Mesenchymal stem cell (in vitro differentiated cells and primary cell): ENCODE measurements around the gene GRIK4.

Experiments
- DNase-seq: peaks from one replicate; pipeline ENCODE4 v3.0.0-alpha.2; 2013
- H2AFZ ChIP-seq: one replicate; pipeline ENCODE4 v1.6.1; 2013; ENCODE audit warnings: low read depth, mild to moderate bottlenecking, control low read depth, inconsistent platforms, low read length, moderate library complexity
- H2AK5ac ChIP-seq: 2 replicates; pipeline ENCODE4 v1.6.1; 2013; ENCODE audit warnings: low read length, moderate library complexity, mild to moderate bottlenecking, inconsistent platforms; ENCODE audit not compliant: severe bottlenecking
- H2BK120ac ChIP-seq: one replicate; pipeline ENCODE4 v1.6.1; 2013; ENCODE audit warnings: low read depth, mild to moderate bottlenecking, inconsistent platforms, low read length, moderate library complexity
- H2BK12ac ChIP-seq, 2 experiments: one replicate each; pipeline ENCODE4 v1.6.1; 2013; ENCODE audit warnings: inconsistent platforms in 2 of 2, low read length in 2 of 2, mild to moderate bottlenecking in 2 of 2, moderate library complexity in 2 of 2, control low read depth in 1 of 2
- H2BK15ac ChIP-seq: one replicate; pipeline ENCODE4 v1.6.1; 2013; ENCODE audit warnings: mild to moderate bottlenecking, low read depth, inconsistent platforms; ENCODE audit not compliant: poor library complexity, severe bottlenecking
- H2BK5ac ChIP-seq: 2 replicates; pipeline ENCODE4 v1.6.1; 2013; ENCODE audit warnings: low read depth, mild to moderate bottlenecking, low read length, control low read depth, inconsistent platforms; ENCODE audit not compliant: poor library complexity, severe bottlenecking
- H3K14ac ChIP-seq, 2 experiments: one replicate each; pipeline ENCODE4 v1.6.1; 2013; ENCODE audit warnings: inconsistent platforms in 2 of 2, low read length in 2 of 2, control low read depth in 1 of 2, mild to moderate bottlenecking in 1 of 2, moderate library complexity in 1 of 2
- H3K18ac ChIP-seq, 2 experiments: one replicate each; pipeline ENCODE4 v1.6.1; 2013; ENCODE audit warnings: inconsistent platforms in 2 of 2, low read length in 2 of 2, control low read depth in 1 of 2, low read depth in 1 of 2, mild to moderate bottlenecking in 1 of 2
- H3K23ac ChIP-seq, 2 experiments: one replicate each; pipeline ENCODE4 v1.6.1; 2013; ENCODE audit warnings: inconsistent platforms in 2 of 2, low read length in 2 of 2, mild to moderate bottlenecking in 2 of 2, moderate library complexity in 2 of 2, control low read depth in 1 of 2
- H3K27ac ChIP-seq: 2 replicates; pipeline ENCODE4 v1.5.1; 2013; ENCODE audit warnings: mild to moderate bottlenecking, moderate library complexity, low read length, control low read depth, inconsistent platforms; ENCODE audit not compliant: poor library complexity, severe bottlenecking
- H3K27me3 ChIP-seq, 2 experiments: 2 replicates each; pipeline versions ENCODE4 v1.6.1 to v1.7.0; 2013; ENCODE audit warnings: low read length in 2 of 2, mild to moderate bottlenecking in 2 of 2, moderate library complexity in 2 of 2, control low read depth in 1 of 2, inconsistent platforms in 1 of 2; ENCODE audit not compliant: control insufficient read depth in 1 of 2, insufficient read depth in 1 of 2
- H3K36me3 ChIP-seq, 2 experiments: 2 replicates each; pipeline versions ENCODE4 v1.6.1 to v1.7.0; 2013; ENCODE audit warnings: low read length in 2 of 2, control low read depth in 1 of 2, inconsistent platforms in 1 of 2, low read depth in 1 of 2, mild to moderate bottlenecking in 1 of 2; ENCODE audit not compliant: insufficient read depth in 2 of 2, control insufficient read depth in 1 of 2
- H3K4ac ChIP-seq, 2 experiments: one replicate each; pipeline ENCODE4 v1.6.1; 2013; ENCODE audit warnings: inconsistent platforms in 2 of 2, low read length in 2 of 2, mild to moderate bottlenecking in 2 of 2, moderate library complexity in 2 of 2, control low read depth in 1 of 2, low read depth in 1 of 2
- H3K4me1 ChIP-seq: 2 replicates; pipeline ENCODE4 v1.6.1; 2013; ENCODE audit warnings: low read depth, low read length, control low read depth; ENCODE audit not compliant: control insufficient read depth, insufficient read depth
- H3K4me2 ChIP-seq: 2 replicates; pipeline ENCODE4 v1.6.1; 2013; ENCODE audit warnings: low read length, mild to moderate bottlenecking, inconsistent platforms; ENCODE audit not compliant: poor library complexity, severe bottlenecking
- H3K4me3 ChIP-seq, 2 experiments: 2 replicates each; pipeline versions ENCODE4 v1.5.1 to v1.7.0; 2013; ENCODE audit warnings: low read length in 2 of 2, mild to moderate bottlenecking in 2 of 2, control low read depth in 1 of 2, low read depth in 1 of 2; ENCODE audit not compliant: insufficient read depth in 1 of 2
- H3K79me1 ChIP-seq: replicated peaks from 2 replicates; pipeline ENCODE4 v1.6.1; 2013; ENCODE audit warnings: mild to moderate bottlenecking, control low read depth, low read length, inconsistent platforms; ENCODE audit not compliant: poor library complexity, severe bottlenecking
- H3K9ac ChIP-seq: 2 replicates; pipeline ENCODE4 v1.7.0; 2013; ENCODE audit warnings: mild to moderate bottlenecking, low read length, moderate library complexity
- H3K9me3 ChIP-seq: 2 replicates; pipeline ENCODE4 v1.7.0; 2013; ENCODE audit warnings: mild to moderate bottlenecking, low read length; ENCODE audit not compliant: control insufficient read depth
- H4K8ac ChIP-seq: one replicate; pipeline ENCODE4 v1.6.1; 2013; ENCODE audit warnings: inconsistent platforms, mild to moderate bottlenecking, low read length, moderate library complexity
- H4K91ac ChIP-seq: one replicate; pipeline ENCODE4 v1.6.1; 2013; ENCODE audit warnings: mild to moderate bottlenecking, low read length, inconsistent platforms
- WGBS: methylation state at CpG from one replicate; pipeline ENCODE4 v1.1.7; 2013; ENCODE audit warnings: mixed read lengths; 5-methylcytosine and 5-hydroxymethylcytosine counted together

Gene GRIK4

GRCh38 chr11:120837696-120838095 is 326.1 kb downstream of the GRIK4 start:
- Histone ChIP-seq H2BK120ac (no peak overlapping the region), H3K9ac (no peak overlapping the region), H3K4me1 (peaks cover 7% of the 10 kb centered on the region), H3K4me2 (no peak overlapping the region), H4K8ac (no peak overlapping the region), H2BK5ac (no peak overlapping the region), H3K9me3 (no peaks in the 10 kb centered on the region), H3K23ac (no peak overlapping the region), H3K79me1 (no peaks in the 10 kb centered on the region), H3K36me3 (no peaks in the 10 kb centered on the region), H2BK15ac (no peak overlapping the region), H3K27me3 (peaks cover 9 to 19% of the 10 kb centered on the region in 2 experiments), H3K4me3 (no peak overlapping the region), H2BK12ac (no peak overlapping the region), H3K4ac (no peak overlapping the region), H3K18ac (no peak overlapping the region), H2AFZ (no peak overlapping the region), H3K14ac (no peak overlapping the region), H4K91ac (no peak overlapping the region), H3K27ac (no peak overlapping the region), H2AK5ac (no peak overlapping the region)
- DNase-seq = no peak
- WGBS = 88% methylated on average over 3 of the region's 4 CpGs

- no peak overlapping the region for H2BK120ac ChIP-seq
- no peak overlapping the region for H2AFZ ChIP-seq
- H3K27ac ChIP-seq = no peak overlapping the region
- no peak overlapping the region for H3K4me3 ChIP-seq
- no peaks in the 10 kb centered on the region for H3K79me1 ChIP-seq
- H3K27me3 ChIP-seq = peaks cover 0 to 15% of the 10 kb centered on the region in 2 experiments
- H3K4me2 ChIP-seq = no peak overlapping the region
- no peaks in the 10 kb centered on the region for H3K9me3 ChIP-seq
- no peak overlapping the region for H2AK5ac ChIP-seq
- no peak overlapping the region for H3K9ac ChIP-seq
- no peak overlapping the region for H2BK15ac ChIP-seq
- 83% methylated on average over 3 of the region's 3 CpGs for WGBS
- H3K14ac ChIP-seq = no peak overlapping the region
- H3K4ac ChIP-seq = no peak overlapping the region
- DNase-seq = no peak
- no peaks in the 10 kb centered on the region for H3K36me3 ChIP-seq
- no peak overlapping the region for H2BK12ac ChIP-seq
- no peak overlapping the region for H3K18ac ChIP-seq
- no peak overlapping the region for H2BK5ac ChIP-seq
- H4K8ac ChIP-seq = no peak overlapping the region
- peaks cover 6% of the 10 kb centered on the region for H3K4me1 ChIP-seq
- H3K23ac ChIP-seq = no peak overlapping the region
- no peak overlapping the region for H4K91ac ChIP-seq
These were observed 327.7 kb downstream of the GRIK4 start for GRCh38 chr11:120839201-120839600.

GRCh38 chr11:120839846-120840402 is 328.4 kb downstream of the GRIK4 start:
- Histone ChIP-seq H3K9ac (no peak overlapping the region), H3K14ac (no peak overlapping the region), H3K4me1 (peaks cover under 1% of the 10 kb centered on the region), H4K8ac (no peak overlapping the region), H3K18ac (no peak overlapping the region), H2BK120ac (no peak overlapping the region), H2AK5ac (no peak overlapping the region), H2BK15ac (no peak overlapping the region), H4K91ac (no peak overlapping the region), H3K4me2 (no peak overlapping the region), H3K79me1 (no peaks in the 10 kb centered on the region), H3K4ac (no peak overlapping the region), H3K23ac (no peak overlapping the region), H3K9me3 (no peaks in the 10 kb centered on the region), H2BK12ac (no peak overlapping the region), H3K4me3 (no peak overlapping the region), H2AFZ (no peak overlapping the region), H3K27ac (no peak overlapping the region), H2BK5ac (no peak overlapping the region), H3K36me3 (no peaks in the 10 kb centered on the region), H3K27me3 (peaks cover 0 to 15% of the 10 kb centered on the region in 2 experiments)
- no peak for DNase-seq
- WGBS = 79% methylated on average over 4 of the region's 6 CpGs

- Histone ChIP-seq H4K8ac (no peak overlapping the region), H3K4ac (no peak overlapping the region), H3K27me3 (peaks cover 0 to 15% of the 10 kb centered on the region in 2 experiments), H3K4me2 (no peak overlapping the region), H3K79me1 (no peaks in the 10 kb centered on the region), H3K18ac (no peak overlapping the region), H3K36me3 (no peaks in the 10 kb centered on the region), H2BK15ac (no peak overlapping the region), H2BK5ac (no peak overlapping the region), H3K23ac (no peak overlapping the region), H2AFZ (no peak overlapping the region), H3K4me1 (no peaks in the 10 kb centered on the region), H2AK5ac (no peak overlapping the region), H3K27ac (no peak overlapping the region), H4K91ac (no peak overlapping the region), H3K14ac (no peak overlapping the region), H3K9ac (no peak overlapping the region), H3K9me3 (no peaks in the 10 kb centered on the region), H3K4me3 (no peak overlapping the region), H2BK12ac (no peak overlapping the region), H2BK120ac (no peak overlapping the region)
- DNase-seq = no peak
- 100% methylated on average over 1 of the region's 1 CpG for WGBS
These were observed 329.1 kb downstream of the GRIK4 start for GRCh38 chr11:120840661-120841060.
